Activated CD4-positive, alpha-beta T cell treated with anti-CD3 and anti-CD28 coated beads for 1 hour (primary cell): ENCODE results near the gene CAPZB.

ENCODE experiments used
- DNase-seq: peaks from one replicate; pipeline ENCODE4 v3.0.0-alpha.2; 2020

Gene CAPZB

GRCh38 chr1:19447550-19447949, 37.8 kb downstream of the CAPZB start:
- no peak for DNase-seq

GRCh38 chr1:19445417-19446342, 39.7 kb downstream of the CAPZB start:
- DNase-seq, result no peak

- DNase-seq, result no peak
Observed at GRCh38 chr1:19444296-19445021, 40.9 kb downstream of the CAPZB start.

- no peak for DNase-seq
Observed at GRCh38 chr1:19443326-19443725, 42.0 kb downstream of the CAPZB start.

GRCh38 chr1:19442154-19443096, 42.9 kb downstream of the CAPZB start:
- no peak for DNase-seq

GRCh38 chr1:19441048-19441780, 44.1 kb downstream of the CAPZB start:
- no peak for DNase-seq

GRCh38 chr1:19439464-19440171, 45.7 kb downstream of the CAPZB start:
- DNase-seq, result no peak

- DNase-seq, result no peak
Observed at GRCh38 chr1:19438516-19439195, 46.7 kb downstream of the CAPZB start.

GRCh38 chr1:19437891-19438294, 47.4 kb downstream of the CAPZB start:
- DNase-seq, result no peak

- no peak for DNase-seq
Observed at GRCh38 chr1:19436716-19437476, 48.4 kb downstream of the CAPZB start.

- no peak for DNase-seq
Observed at GRCh38 chr1:19435851-19436455, 49.4 kb downstream of the CAPZB start.

- DNase-seq, result no peak
Observed at GRCh38 chr1:19435181-19435580, 50.2 kb downstream of the CAPZB start.

GRCh38 chr1:19433719-19433998, 51.7 kb downstream of the CAPZB start:
- DNase-seq, result no peak

- DNase-seq, result no peak
Observed at GRCh38 chr1:19432943-19433718, 52.2 kb downstream of the CAPZB start.

GRCh38 chr1:19430121-19431068, 54.9 kb downstream of the CAPZB start:
- DNase-seq, result no peak

GRCh38 chr1:19429611-19430010, 55.7 kb downstream of the CAPZB start:
- DNase-seq, result no peak

GRCh38 chr1:19427087-19427781, 58.1 kb downstream of the CAPZB start:
- no peak for DNase-seq
